Adrenal gland (tissue), 12 donors: Measurements from ENCODE around the gene ATG4A. TPM values are rescaled to one million over a fixed set of nuclear protein-coding genes. Genes with fewer than 3 reads are reported as not detected.

ENCODE experiments used
- DNase-seq, 7 donors: peaks; one replicate each; pipeline ENCODE4 v3.0.0-alpha.2; 2019 to 2020
- H3K27ac ChIP-seq, 5 donors: fragments of 200-600 bp; sonication (generic) in 4 of 5; 1 replicate in 3 of 5; 2 replicates in 2 of 5; pipeline versions ENCODE4 v1.5.1 to v1.8.0; 2016 to 2020; ENCODE audit warnings: mild to moderate bottlenecking in 1 of 5
- H3K27me3 ChIP-seq: fragments of 200-600 bp; 2 replicates; pipeline ENCODE4 v1.8.0; 2021
- H3K36me3 ChIP-seq, 2 donors: fragments of 200-600 bp; replicated peaks in 1 of 2; 1 replicate in 1 of 2; 2 replicates in 1 of 2; pipeline versions ENCODE4 v1.5.1 to v1.8.0; 2018 to 2022
- H3K4me1 ChIP-seq, 2 donors: fragments of 200-600 bp; replicated peaks in 1 of 2; 1 replicate in 1 of 2; 2 replicates in 1 of 2; pipeline versions ENCODE4 v1.5.1 to v1.8.0; 2018 to 2021
- H3K4me3 ChIP-seq, 4 donors: fragments of 200-600 bp; sonication (generic) in 3 of 4; one replicate each; pipeline ENCODE4 v1.5.1; 2016 to 2018
- H3K9me3 ChIP-seq, 3 donors: fragments of 200-600 bp; sonication (generic) in 1 of 3; replicated peaks in 1 of 3; 1 replicate in 2 of 3; 2 replicates in 1 of 3; pipeline versions ENCODE4 v1.5.1 to v1.8.0; 2016 to 2021
- POLR2A ChIP-seq, 2 donors: fragments of 450-650 bp; IDR thresholded peaks; one replicate each; pipeline ENCODE4 v1.6.1; 2017; ENCODE audit warnings: antibody characterized with exemption in 2 of 2, mild to moderate bottlenecking in 2 of 2, moderate library complexity in 1 of 2
- WGBS, 4 donors: extraction: QIAGEN DNeasy Blood & Tissue Kit in 2 of 4; methylation state at CpG; one replicate each; pipeline versions ENCODE4 v1.1.5 to v1.1.7; 2013 to 2017; 5-methylcytosine and 5-hydroxymethylcytosine counted together
- intact Hi-C, 2 donors: fragments of 100-400 bp; cut with DNase I; formaldehyde crosslinking; loops; one replicate each; pipeline versions ENCODE4 v1.14.1 to v1.15.0; 2022 to 2023
- polyA plus RNA-seq, 3 donors: library from polyadenylated mRNA; stranded (reverse); fragments of 200-250 nt in 2 of 3; fragments of 350-450 nt in 1 of 3; fragmentation: Illumina TruSeq in 1 of 3; extraction: RNeasy Lipid Tissue Mini Kit (QIAGEN cat#74804) in 1 of 3; gene quantifications; one replicate each; pipeline ENCODE4 v1.2.3, GENCODE V29; 2013 to 2014
- total RNA-seq, 9 donors: library from RNA; depleted of rRNA in 4 of 9; stranded (reverse); fragments of >200 nt in 4 of 9; fragments of 120-200 nt in 1 of 9; fragmentation: NEBNext Ultra II Directional in 1 of 9; extraction: Animal tissue kit (Norgen Biotek cat#: 25700) in 1 of 9; gene quantifications; one replicate each; pipeline versions ENCODE4 v1.1.0 to v1.2.4, GENCODE V29; 2013 to 2023
- TF ChIP-seq, protein P1 (sequence below), 6 experiments: fragments of 450-650 bp in 4 of 6; fragments of 200-600 bp in 2 of 6; sonication (generic) in 1 of 6; IDR thresholded peaks; 1 replicate in 5 of 6; 2 replicates in 1 of 6; pipeline versions ENCODE4 v1.5.1 to v1.8.0; 2016 to 2021; ENCODE audit warnings: antibody characterized with exemption in 6 of 6, mild to moderate bottlenecking in 2 of 6, moderate library complexity in 1 of 6
- donor health status: healthy with polysubstance abuse.
- donor health status: Bipolar disorder and iron deficiency.
- donor health status: DM: yes; HTN: yes; CAD: no.
- donor health status: DM: no; HTN: no; CAD: no.
- donor health status: DM: no; HTN: no; CAD: no.
- donor health status: DM: yes; HTN: yes; CAD: no.

The ATG4A gene
- total and polyA plus RNA-seq, 12 donors = 6.3 to 33.2 (median 13.7) TPM

DNA sequence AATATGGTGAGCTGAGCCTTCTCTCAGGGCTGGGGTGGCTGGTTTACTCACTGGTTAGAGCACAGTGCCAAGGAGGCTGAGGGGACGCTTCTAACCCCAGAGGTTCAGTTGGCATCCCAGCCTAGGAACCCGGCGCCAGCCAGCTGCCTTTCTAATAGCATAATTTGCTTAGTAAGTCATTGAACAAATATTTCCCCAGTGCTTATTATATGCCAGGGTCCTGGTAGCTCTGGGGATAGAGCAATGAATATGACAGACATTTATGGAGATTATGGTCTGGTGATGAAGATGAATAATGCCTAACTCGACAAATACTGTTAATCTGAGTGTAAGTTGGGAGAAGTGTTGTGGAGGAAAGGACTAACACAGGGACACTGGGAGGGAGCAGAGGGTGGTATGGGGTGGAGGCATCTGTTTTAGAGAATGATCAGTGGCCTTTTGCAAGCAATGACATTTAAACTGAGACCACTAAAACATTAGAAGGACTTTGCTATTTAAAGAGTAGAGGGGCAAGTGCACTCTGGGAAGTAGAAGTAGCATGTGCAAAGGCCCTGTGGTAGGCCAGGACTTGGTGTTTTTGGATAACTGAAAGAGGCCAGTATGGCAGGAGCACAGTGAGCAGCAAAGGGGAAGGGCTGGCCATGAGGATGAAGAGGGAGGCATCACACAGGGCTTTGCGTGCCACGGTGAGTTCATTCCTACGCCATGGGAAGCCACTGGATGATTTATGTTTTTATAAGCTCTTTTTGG lies 71.9 kb downstream of the ATG4A start:
- 78 to 94% (median 86%) methylated on average over 7 of the region's 7 CpGs for WGBS, 4 donors
- H3K9me3 ChIP-seq = no peaks in the 10 kb centered on the region
- H3K27me3 ChIP-seq = peaks cover 10% of the 10 kb centered on the region
- no peaks in the 10 kb centered on the region for H3K36me3 ChIP-seq
- no peak for TF ChIP-seq POLR2A (IDR thresholded peaks at IDR 0.05)
- TF ChIP-seq, protein P1, sequence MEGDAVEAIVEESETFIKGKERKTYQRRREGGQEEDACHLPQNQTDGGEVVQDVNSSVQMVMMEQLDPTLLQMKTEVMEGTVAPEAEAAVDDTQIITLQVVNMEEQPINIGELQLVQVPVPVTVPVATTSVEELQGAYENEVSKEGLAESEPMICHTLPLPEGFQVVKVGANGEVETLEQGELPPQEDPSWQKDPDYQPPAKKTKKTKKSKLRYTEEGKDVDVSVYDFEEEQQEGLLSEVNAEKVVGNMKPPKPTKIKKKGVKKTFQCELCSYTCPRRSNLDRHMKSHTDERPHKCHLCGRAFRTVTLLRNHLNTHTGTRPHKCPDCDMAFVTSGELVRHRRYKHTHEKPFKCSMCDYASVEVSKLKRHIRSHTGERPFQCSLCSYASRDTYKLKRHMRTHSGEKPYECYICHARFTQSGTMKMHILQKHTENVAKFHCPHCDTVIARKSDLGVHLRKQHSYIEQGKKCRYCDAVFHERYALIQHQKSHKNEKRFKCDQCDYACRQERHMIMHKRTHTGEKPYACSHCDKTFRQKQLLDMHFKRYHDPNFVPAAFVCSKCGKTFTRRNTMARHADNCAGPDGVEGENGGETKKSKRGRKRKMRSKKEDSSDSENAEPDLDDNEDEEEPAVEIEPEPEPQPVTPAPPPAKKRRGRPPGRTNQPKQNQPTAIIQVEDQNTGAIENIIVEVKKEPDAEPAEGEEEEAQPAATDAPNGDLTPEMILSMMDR (IDR thresholded peaks at IDR 0.05) = no peak
- H3K27ac ChIP-seq = no peak overlapping the region
- H3K4me3 ChIP-seq = no peak overlapping the region
- H3K4me1 ChIP-seq = no peaks in the 10 kb centered on the region
- no peak for DNase-seq
- intact Hi-C loops = no loop called here

- Histone ChIP-seq H3K27me3 (peaks cover 10% of the 10 kb centered on the region), H3K36me3 (no peaks in the 10 kb centered on the region), H3K4me1 (no peaks in the 10 kb centered on the region), H3K4me3 (no peak overlapping the region), H3K27ac (no peak overlapping the region), H3K9me3 (no peaks in the 10 kb centered on the region)
- intact Hi-C loops = no loop called here
- TF ChIP-seq, protein P1 (IDR thresholded peaks at IDR 0.05) = peak in 4 of 6 experiments; percentile 12 to 27 (median 22)
- no peak for TF ChIP-seq POLR2A (IDR thresholded peaks at IDR 0.05)
- WGBS, 4 donors = 66 to 82% (median 70%) methylated on average over 6 to 7 of the region's 7 CpGs
- peak in 4 of 7 donors; percentile 13 to 54 (median 24) for DNase-seq
Measured at GRCh38 chrX:108165383-108166111, 74.0 kb downstream of the ATG4A start.

GRCh38 chrX:108167211-108167872 lies 75.8 kb downstream of the ATG4A start:
- no peak overlapping the region for H3K27ac ChIP-seq
- DNase-seq = peak in 3 of 7 donors; percentile 21 to 29 (median 21)
- H3K36me3 ChIP-seq = no peaks in the 10 kb centered on the region
- no peaks in the 10 kb centered on the region for H3K9me3 ChIP-seq
- intact Hi-C loops = no loop called here
- peaks cover 10% of the 10 kb centered on the region for H3K27me3 ChIP-seq
- no peak overlapping the region for H3K4me3 ChIP-seq
- TF ChIP-seq POLR2A (IDR thresholded peaks at IDR 0.05) = no peak
- TF ChIP-seq, protein P1 (IDR thresholded peaks at IDR 0.05) = no peak
- no peaks in the 10 kb centered on the region for H3K4me1 ChIP-seq
- 56 to 67% (median 59%) methylated on average over 4 to 5 of the region's 5 CpGs for WGBS, 4 donors
